ENCODE measurements around the gene RAF1.
"Not testable (repeated sequence)": the region's sequence is repeated elsewhere in the genome, so short reads cannot be mapped to it uniquely, and the experiment has no call there.

The RAF1 gene

DNA sequence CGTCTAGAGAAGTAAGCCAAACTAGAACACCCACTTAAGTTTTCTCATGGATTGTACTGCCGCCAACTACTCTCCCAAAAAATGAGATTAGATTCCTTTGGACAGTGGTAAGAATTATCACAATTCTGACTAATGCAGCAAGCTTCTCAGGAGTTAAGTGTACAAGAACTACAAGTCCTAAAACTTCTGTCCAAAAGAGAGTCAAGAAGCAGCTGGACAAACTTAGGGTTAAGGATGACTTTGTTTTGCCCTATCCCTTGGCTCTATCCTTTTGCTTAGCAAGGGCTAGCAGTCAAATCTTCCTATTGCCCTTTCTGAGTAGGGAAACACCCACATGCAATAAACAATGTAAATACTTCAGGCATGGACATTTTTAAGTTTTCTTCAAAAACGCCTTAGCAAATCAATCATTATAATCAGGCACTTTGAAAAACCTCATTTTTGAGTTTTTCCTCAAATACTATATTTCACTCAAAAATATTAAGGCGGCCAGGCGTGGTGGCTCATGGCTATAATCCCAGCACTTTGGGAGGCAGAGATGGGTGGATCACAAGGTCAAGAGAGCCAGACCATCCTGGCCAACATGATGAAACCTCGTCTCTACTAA is 19.5 kb downstream of the RAF1 start:
- ATAC-seq (replicated peaks) (no peak), DNase-seq (no peak)
- peaks cover 24 to 44% of the 10 kb centered on the region in 2 donors for H3K4me1 Mint-ChIP-seq (ENCODE audit: low read depth in 2 of 2)
- peaks cover 16% of the 10 kb centered on the region for H3K36me3 Mint-ChIP-seq (ENCODE audit: insufficient read depth)
- peak overlapping the region in 1 of 2 donors; percentile 29 for H3K4me3 Mint-ChIP-seq
- no peaks in the 10 kb centered on the region for H3K27me3 Mint-ChIP-seq
- H3K27ac Mint-ChIP-seq, result peak overlapping the region; percentile 8 to 60
- no peaks in the 10 kb centered on the region for H3K9me3 Mint-ChIP-seq

DNA sequence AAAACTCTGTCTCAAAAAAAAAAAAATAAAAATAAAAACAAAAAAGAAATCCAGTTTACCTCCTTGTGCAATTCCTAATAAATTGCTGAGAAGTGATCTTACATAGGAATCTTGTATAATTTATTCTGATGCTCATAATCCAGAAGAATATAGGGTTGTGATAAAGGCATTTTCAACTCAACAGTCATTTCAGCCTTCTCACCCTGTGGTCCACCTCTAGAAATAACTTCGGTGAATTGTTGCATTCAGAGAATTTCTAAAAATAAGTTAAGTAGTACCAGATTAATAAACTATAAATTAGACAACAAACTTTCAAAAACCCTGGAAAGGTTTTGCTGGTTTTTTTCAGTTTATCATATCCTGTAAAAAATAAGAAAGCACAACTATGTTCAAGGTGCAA is 20.2 kb downstream of the RAF1 start:
- H3K27me3 Mint-ChIP-seq, result no peaks in the 10 kb centered on the region
- no peak for DNase-seq
- H3K27ac Mint-ChIP-seq, result peak overlapping the region; percentile 8 to 60
- H3K4me3 Mint-ChIP-seq, result no peak overlapping the region
- H3K9me3 Mint-ChIP-seq, result no peaks in the 10 kb centered on the region
- H3K4me1 Mint-ChIP-seq (ENCODE audit: low read depth in 2 of 2), result peaks cover 21 to 48% of the 10 kb centered on the region in 2 donors
- peaks cover 12% of the 10 kb centered on the region for H3K36me3 Mint-ChIP-seq (ENCODE audit: insufficient read depth)
- ATAC-seq (replicated peaks), result no peak

DNA sequence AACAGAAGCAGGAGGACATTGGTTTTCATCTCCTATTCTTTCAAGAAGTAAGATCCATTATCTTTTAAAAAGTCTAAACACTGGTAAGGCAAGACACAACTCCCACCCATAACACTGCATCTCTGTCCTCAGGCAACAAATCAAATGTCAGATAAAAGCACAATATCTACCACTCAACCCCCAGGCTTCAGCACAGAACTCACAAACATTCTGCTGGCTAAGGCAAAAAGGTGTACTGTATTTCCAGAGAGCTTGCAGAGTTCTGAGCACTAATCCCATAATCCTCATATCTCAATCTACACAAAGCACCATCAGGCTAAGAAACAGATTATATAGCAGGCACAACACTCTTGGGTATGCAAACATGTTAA is 20.9 kb downstream of the RAF1 start:
- peak overlapping the region in 1 of 2 donors; percentile 55 for H3K27ac Mint-ChIP-seq
- no peaks in the 10 kb centered on the region for H3K27me3 Mint-ChIP-seq
- H3K36me3 Mint-ChIP-seq (ENCODE audit: insufficient read depth), result peaks cover 6% of the 10 kb centered on the region
- ATAC-seq (replicated peaks), result no peak
- no peak for DNase-seq
- peak overlapping the region in 1 of 2 donors; percentile 18 for H3K4me3 Mint-ChIP-seq
- H3K9me3 Mint-ChIP-seq, result no peaks in the 10 kb centered on the region
- peaks cover 18 to 43% of the 10 kb centered on the region in 2 donors for H3K4me1 Mint-ChIP-seq (ENCODE audit: low read depth in 2 of 2)

DNA sequence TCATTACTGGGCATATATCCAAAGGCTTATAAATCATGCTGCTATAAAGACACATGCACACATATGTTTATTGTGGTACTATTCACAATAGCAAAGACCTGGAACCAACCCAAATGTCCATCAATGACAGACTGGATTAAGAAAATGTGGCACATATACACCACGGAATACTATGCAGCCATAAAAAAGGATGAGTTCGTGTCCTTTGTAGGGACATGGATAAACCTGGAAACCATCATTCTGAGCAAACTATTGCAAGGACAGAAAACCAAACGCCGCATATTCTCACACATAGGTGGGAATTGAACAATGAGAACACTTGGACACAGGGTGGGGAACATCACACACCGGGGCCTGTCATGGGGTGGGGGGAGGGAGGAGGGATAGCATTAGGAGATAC is 23.1 kb downstream of the RAF1 start:
- H3K27ac Mint-ChIP-seq; DNase-seq; H3K4me3 Mint-ChIP-seq; H3K27me3 Mint-ChIP-seq; H3K9me3 Mint-ChIP-seq; ATAC-seq (replicated peaks): not testable (repeated sequence)
- Mint-ChIP-seq H3K36me3 (ENCODE audit: insufficient read depth) (peaks cover 17% of the 10 kb centered on the region), H3K4me1 (ENCODE audit: low read depth in 2 of 2) (peaks cover 15 to 36% of the 10 kb centered on the region in 2 donors)

DNA sequence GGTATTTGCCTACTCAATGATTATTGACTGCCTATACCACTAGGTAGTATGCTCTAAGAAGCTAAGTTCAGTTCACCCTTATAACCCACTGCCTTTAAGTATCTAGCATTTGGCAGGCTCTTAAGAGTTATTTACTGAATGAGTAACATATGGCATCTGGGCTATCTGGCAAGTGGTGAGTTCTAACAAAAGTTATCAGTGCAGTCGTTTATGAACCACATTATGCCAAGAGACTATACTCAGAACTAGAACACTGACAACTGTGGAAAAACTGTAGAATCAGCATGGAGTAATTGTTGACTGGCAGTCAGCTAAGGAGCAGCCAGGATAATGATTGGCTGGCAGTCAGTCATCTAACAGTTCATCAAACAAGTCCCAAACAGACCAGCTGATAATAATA is 25.8 kb downstream of the RAF1 start:
- H3K4me3 Mint-ChIP-seq, result peak overlapping the region in 1 of 2 donors; percentile 4
- no peak for ATAC-seq (replicated peaks)
- no peaks in the 10 kb centered on the region for H3K27me3 Mint-ChIP-seq
- peaks cover 25% of the 10 kb centered on the region for H3K36me3 Mint-ChIP-seq (ENCODE audit: insufficient read depth)
- peaks cover 18 to 42% of the 10 kb centered on the region in 2 donors for H3K4me1 Mint-ChIP-seq (ENCODE audit: low read depth in 2 of 2)
- no peaks in the 10 kb centered on the region for H3K9me3 Mint-ChIP-seq
- H3K27ac Mint-ChIP-seq, result peak overlapping the region in 1 of 2 donors; percentile 87
- DNase-seq, result no peak

DNA sequence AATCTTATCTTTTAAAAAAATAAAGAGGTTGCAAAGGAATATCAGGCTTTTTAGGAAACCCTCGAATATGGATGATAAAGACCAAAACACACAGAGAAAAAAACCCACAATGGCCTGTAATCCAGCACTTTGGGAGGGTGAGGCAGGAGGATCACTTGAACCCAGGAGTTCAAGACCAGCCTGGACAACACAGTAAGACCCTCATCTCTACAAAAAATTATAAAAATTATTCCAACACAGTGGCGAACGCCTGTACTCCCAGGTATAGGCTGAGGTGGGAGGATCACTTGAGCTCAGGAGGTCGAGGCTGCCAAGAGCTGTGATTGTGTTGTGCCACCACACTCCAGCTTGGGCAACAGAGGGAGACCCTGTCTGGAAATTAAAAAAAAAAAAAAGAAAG is 30.8 kb downstream of the RAF1 start:
- no peaks in the 10 kb centered on the region for H3K27me3 Mint-ChIP-seq
- peaks cover 22% of the 10 kb centered on the region for H3K36me3 Mint-ChIP-seq (ENCODE audit: insufficient read depth)

DNA sequence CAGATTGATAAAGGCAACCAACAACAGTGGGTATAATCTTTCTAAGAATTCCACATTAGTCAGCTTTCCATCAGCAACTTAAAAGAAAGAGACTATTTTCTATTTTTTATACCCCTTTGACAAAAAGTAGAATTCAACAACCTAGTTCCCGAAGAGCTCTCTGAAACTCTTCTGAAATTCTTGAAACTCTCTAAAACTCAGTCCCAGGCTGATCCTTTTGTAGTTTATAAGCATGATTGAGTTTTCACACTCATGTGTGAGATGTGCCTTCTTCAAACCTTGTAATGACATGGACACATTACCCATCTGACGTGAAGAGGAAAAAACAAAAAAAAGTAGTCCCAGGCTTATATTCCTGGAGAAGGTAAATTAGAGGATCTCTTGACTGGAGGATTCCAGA is 31.4 kb downstream of the RAF1 start:
- no peak overlapping the region for H3K27ac Mint-ChIP-seq
- no peak overlapping the region for H3K4me3 Mint-ChIP-seq
- H3K27me3 Mint-ChIP-seq, result no peaks in the 10 kb centered on the region
- H3K9me3 Mint-ChIP-seq, result no peaks in the 10 kb centered on the region
- peaks cover 25 to 50% of the 10 kb centered on the region in 2 donors for H3K4me1 Mint-ChIP-seq (ENCODE audit: low read depth in 2 of 2)
- DNase-seq (no peak), ATAC-seq (replicated peaks) (no peak)
- H3K36me3 Mint-ChIP-seq (ENCODE audit: insufficient read depth), result peaks cover 21% of the 10 kb centered on the region

More for the DNA sequence above, 30.8 kb downstream of the RAF1 start:
- ATAC-seq (replicated peaks) (no peak), DNase-seq (no peak)
- H3K4me1 Mint-ChIP-seq (ENCODE audit: low read depth in 2 of 2), result peaks cover 26 to 50% of the 10 kb centered on the region in 2 donors
- H3K9me3 Mint-ChIP-seq, result no peaks in the 10 kb centered on the region
- H3K4me3 Mint-ChIP-seq, result no peak overlapping the region
- peak overlapping the region in 1 of 2 donors; percentile 81 for H3K27ac Mint-ChIP-seq

DNA sequence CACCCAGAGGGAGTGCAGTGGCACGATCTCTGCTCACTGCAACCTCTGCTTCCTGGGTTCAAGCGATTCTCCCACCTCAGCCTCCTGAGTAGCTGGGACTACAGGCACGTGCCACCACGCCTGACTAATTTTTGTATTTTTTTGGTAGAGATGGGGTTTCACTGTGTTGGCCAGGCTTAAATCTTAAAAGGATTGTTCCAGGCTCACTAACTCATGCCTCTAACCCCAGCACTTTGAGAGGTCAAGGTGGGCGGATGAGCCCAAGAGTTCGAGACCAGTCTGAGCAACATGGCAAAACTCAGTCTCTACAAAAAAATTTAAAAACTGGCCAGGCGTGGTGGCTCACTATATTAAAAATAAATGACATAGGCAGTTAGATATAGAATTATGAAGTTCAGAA is 33.1 kb downstream of the RAF1 start:
- Mint-ChIP-seq H3K27ac (peak overlapping the region in 1 of 2 donors; percentile 49), H3K4me1 (ENCODE audit: low read depth in 2 of 2) (peaks cover 28 to 55% of the 10 kb centered on the region in 2 donors), H3K36me3 (ENCODE audit: insufficient read depth) (peaks cover 10% of the 10 kb centered on the region)
- not testable (repeated sequence) for DNase-seq; H3K27me3 Mint-ChIP-seq; H3K9me3 Mint-ChIP-seq; H3K4me3 Mint-ChIP-seq; ATAC-seq (replicated peaks)

DNA sequence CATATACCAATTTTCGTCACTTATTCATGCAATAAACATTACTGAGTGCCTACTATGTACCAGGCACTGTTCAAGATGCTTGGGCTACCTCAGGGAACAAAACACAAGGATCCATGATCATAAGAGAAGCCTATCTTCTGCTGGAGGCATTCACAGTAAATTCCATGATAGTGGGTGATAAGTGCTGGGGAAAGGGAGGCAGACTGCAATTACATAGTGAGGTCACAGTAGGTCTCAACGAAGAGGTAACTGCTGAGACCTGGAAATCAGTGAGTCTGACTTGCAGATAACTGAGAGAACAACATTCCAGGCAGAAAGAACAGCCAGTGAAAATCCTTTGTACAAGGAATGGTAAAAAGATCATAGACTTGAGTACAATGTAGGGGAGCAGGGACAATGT is 33.6 kb downstream of the RAF1 start:
- Mint-ChIP-seq H3K27me3 (no peaks in the 10 kb centered on the region), H3K4me1 (ENCODE audit: low read depth in 2 of 2) (peaks cover 29 to 60% of the 10 kb centered on the region in 2 donors)

DNA sequence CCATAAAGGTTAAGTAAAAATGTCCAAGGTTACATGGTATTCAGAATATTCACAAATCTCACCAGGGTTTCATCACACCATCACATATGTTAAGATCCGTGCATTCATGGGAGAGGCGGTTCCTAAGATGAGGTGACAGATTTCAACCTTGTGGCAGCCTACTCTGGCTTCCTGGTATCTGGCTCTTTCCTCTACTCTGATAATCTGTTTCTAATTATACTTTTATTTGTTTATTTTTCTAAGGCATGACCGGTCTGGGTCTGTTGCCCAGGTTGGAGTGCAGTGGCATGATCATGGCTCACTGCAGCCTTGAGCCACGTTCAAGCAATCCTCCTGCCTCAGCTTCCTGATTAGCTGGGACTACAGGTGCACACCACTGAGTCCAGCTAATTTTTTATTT is 34.4 kb downstream of the RAF1 start:
- H3K4me3 Mint-ChIP-seq, result peak overlapping the region in 1 of 2 donors; percentile 31
- H3K27me3 Mint-ChIP-seq, result no peaks in the 10 kb centered on the region
- H3K36me3 Mint-ChIP-seq (ENCODE audit: insufficient read depth), result peaks cover 2% of the 10 kb centered on the region
- peaks cover 33 to 64% of the 10 kb centered on the region in 2 donors for H3K4me1 Mint-ChIP-seq (ENCODE audit: low read depth in 2 of 2)
- peak overlapping the region in 1 of 2 donors; percentile 74 for H3K27ac Mint-ChIP-seq
- no peak for DNase-seq
- ATAC-seq (replicated peaks), result no peak
- no peaks in the 10 kb centered on the region for H3K9me3 Mint-ChIP-seq

More for the DNA sequence above, 33.6 kb downstream of the RAF1 start:
- DNase-seq (no peak), ATAC-seq (replicated peaks) (no peak)
- peak overlapping the region; percentile 26 to 74 for H3K27ac Mint-ChIP-seq
- no peaks in the 10 kb centered on the region for H3K9me3 Mint-ChIP-seq
- peaks cover 7% of the 10 kb centered on the region for H3K36me3 Mint-ChIP-seq (ENCODE audit: insufficient read depth)
- H3K4me3 Mint-ChIP-seq, result no peak overlapping the region

DNA sequence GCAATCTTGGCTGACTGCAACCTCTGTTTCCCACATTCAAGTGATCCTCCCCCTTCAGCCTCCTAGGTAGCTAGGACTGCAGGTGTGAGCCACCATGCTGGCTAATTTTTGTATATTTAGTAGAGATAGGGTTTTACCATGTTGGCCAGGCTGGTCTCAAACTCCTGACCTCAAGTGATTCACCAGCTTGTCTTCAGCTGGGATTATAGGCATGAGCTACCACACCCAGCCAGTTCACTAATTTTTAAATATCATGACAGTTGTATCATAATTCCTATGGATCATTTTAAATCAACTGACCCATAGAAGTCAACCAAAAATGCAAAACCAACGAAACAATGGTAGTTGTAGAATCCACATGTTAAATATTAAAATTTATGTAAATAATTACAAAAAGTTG is 35.1 kb downstream of the RAF1 start:
- Mint-ChIP-seq H3K9me3 (no peaks in the 10 kb centered on the region), H3K27ac (peak overlapping the region in 1 of 2 donors; percentile 31), H3K4me1 (ENCODE audit: low read depth in 2 of 2) (peaks cover 35 to 64% of the 10 kb centered on the region in 2 donors), H3K4me3 (no peak overlapping the region), H3K27me3 (no peaks in the 10 kb centered on the region), H3K36me3 (ENCODE audit: insufficient read depth) (peaks cover 2% of the 10 kb centered on the region)
- no peak for ATAC-seq (replicated peaks)
- DNase-seq, result no peak

DNA sequence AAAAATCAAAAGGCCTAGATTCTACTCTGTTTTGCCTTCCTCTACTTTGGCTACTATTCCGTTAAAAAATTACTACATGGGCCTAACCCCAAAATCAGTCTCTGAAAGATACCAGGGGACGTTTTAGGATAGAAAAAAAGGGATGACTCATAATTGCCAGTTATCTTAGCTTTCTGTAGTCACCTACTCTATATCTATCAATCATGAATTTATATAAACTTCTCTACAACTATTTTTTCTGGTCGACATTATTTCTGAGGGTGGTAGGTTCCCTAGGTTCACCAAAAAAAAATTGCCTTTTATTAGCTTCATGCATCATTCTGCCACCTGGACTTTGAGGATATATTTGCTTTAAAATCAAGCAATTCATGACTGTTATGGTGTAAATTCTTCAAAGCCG is 36.5 kb downstream of the RAF1 start:
- H3K9me3 Mint-ChIP-seq, result no peaks in the 10 kb centered on the region
- no peak for DNase-seq
- H3K4me1 Mint-ChIP-seq (ENCODE audit: low read depth in 2 of 2), result peaks cover 35 to 56% of the 10 kb centered on the region in 2 donors
- no peaks in the 10 kb centered on the region for H3K27me3 Mint-ChIP-seq
- peaks cover 2% of the 10 kb centered on the region for H3K36me3 Mint-ChIP-seq (ENCODE audit: insufficient read depth)
- ATAC-seq (replicated peaks), result no peak
- no peak overlapping the region for H3K4me3 Mint-ChIP-seq
- peak overlapping the region; percentile 17 to 85 for H3K27ac Mint-ChIP-seq

DNA sequence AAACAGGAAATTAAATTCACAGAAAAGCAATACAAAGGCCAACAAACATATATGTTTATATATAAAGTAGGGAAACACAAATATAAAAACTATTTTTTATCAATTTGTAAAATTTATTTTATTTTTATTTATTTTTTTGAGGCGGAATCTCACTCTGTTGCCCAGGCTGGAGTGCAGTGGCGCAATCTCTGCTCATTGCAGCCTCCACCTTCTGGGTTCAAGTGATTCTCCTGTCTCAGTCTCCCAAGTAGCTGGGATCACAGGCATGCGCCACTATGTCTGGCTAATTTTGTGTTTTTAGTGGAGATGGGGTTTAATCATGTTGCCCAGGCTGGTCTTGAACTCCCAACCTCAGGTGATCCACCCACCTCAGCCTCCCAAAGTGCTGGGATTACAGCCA is 39.0 kb downstream of the RAF1 start:
- DNase-seq; H3K36me3 Mint-ChIP-seq (ENCODE audit: insufficient read depth); H3K27me3 Mint-ChIP-seq; H3K9me3 Mint-ChIP-seq; ATAC-seq (replicated peaks): not testable (repeated sequence)
- Mint-ChIP-seq H3K27ac (peak overlapping the region; percentile 75 to 85), H3K4me1 (ENCODE audit: low read depth in 2 of 2) (peaks cover 40 to 59% of the 10 kb centered on the region in 2 donors), H3K4me3 (peak overlapping the region in 1 of 2 donors; percentile 65)

DNA sequence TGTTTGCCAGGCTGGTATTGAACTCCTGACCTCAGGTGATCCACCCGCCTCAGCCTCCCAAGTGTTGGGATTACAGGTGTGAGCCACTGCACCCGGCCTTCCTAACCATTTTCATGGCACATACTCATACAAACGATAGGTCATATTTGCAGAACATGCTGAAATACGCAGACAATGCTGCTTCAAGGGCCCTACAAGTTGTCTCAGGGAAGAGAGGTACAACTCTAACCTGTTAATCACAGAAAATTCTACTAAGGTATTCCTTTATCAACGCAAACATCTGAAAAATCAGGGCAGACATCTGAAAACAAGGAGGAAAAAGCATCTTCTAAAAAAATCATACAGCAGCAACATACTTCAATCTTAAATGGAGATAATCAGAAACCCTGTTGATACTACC is 39.9 kb downstream of the RAF1 start:
- Mint-ChIP-seq H3K4me1 (ENCODE audit: low read depth in 2 of 2) (peaks cover 36 to 54% of the 10 kb centered on the region in 2 donors), H3K36me3 (ENCODE audit: insufficient read depth) (no peaks in the 10 kb centered on the region), H3K27ac (peak overlapping the region in 1 of 2 donors; percentile 49), H3K4me3 (peak overlapping the region in 1 of 2 donors; percentile 2), H3K27me3 (no peaks in the 10 kb centered on the region), H3K9me3 (no peaks in the 10 kb centered on the region)
- ATAC-seq (replicated peaks) (no peak), DNase-seq (no peak)
